ENCODE measurements around the gene HSPG2. TPM values are rescaled to one million over a fixed set of nuclear protein-coding genes. Genes with fewer than 3 reads are reported as not detected.

The HSPG2 gene
- total and polyA plus RNA-seq, 2 of the 13 experiments (the other 11 are each of a cell fraction or from before 2014, with no cell fraction given) = 9.1 to 13.1 TPM

DNA sequence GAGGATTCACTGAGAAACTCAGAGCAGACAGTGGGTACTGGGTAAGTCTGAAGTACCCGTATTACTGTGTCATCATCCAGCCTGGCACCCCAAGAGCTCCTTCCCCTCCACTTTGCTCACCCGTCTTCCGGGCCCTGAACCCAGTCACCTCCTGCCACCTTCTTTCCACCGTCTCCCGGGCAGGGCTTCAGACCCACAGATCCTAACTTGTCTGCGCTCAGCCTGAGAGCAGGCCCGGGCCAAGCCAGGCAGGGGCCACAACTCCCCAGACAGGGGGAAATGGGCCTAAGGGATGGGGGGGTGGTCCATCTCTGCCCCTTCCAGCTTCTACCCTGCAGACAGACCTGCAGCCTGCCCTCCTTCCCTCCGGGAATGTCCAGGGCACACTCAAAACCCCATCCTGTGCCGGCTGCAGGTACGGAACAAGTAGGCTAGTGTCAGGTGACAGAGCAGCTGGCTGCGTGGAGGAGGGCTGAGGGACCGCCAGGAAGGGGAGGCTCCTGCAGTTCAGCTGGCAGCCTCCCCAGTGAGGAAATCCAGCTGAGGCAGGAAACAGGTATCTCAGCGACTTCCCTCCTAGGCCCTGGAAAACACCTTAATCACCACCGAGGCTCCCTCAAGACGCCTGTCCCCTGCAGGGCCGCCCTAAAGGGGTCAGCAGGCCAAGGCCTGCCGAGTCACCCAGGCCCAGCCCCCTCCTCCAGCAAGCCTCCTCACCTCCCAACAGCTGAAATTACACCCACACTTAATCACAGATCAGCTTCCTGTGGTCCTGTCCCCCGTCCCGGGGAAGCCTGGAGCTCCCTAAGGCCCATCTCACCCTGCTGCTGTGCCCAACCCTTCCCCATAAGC, 3.5 kb downstream of the HSPG2 start (continued):
- TF ChIP-seq RAD51 (IDR thresholded peaks at IDR 0.05; ENCODE audit: borderline replicate concordance) = no peak
- TF ChIP-seq RNF2 (conservative IDR thresholded peaks at IDR 0.05; ENCODE audit: low read depth) = no peak
- TF ChIP-seq, protein P1, sequence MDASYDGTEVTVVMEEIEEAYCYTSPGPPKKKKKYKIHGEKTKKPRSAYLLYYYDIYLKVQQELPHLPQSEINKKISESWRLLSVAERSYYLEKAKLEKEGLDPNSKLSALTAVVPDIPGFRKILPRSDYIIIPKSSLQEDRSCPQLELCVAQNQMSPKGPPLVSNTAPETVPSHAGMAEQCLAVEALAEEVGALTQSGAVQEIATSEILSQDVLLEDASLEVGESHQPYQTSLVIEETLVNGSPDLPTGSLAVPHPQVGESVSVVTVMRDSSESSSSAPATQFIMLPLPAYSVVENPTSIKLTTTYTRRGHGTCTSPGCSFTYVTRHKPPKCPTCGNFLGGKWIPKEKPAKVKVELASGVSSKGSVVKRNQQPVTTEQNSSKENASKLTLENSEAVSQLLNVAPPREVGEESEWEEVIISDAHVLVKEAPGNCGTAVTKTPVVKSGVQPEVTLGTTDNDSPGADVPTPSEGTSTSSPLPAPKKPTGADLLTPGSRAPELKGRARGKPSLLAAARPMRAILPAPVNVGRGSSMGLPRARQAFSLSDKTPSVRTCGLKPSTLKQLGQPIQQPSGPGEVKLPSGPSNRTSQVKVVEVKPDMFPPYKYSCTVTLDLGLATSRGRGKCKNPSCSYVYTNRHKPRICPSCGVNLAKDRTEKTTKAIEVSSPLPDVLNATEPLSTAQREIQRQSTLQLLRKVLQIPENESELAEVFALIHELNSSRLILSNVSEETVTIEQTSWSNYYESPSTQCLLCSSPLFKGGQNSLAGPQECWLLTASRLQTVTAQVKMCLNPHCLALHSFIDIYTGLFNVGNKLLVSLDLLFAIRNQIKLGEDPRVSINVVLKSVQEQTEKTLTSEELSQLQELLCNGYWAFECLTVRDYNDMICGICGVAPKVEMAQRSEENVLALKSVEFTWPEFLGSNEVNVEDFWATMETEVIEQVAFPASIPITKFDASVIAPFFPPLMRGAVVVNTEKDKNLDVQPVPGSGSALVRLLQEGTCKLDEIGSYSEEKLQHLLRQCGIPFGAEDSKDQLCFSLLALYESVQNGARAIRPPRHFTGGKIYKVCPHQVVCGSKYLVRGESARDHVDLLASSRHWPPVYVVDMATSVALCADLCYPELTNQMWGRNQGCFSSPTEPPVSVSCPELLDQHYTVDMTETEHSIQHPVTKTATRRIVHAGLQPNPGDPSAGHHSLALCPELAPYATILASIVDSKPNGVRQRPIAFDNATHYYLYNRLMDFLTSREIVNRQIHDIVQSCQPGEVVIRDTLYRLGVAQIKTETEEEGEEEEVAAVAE (CRISPR knock-in tag; IDR thresholded peaks at IDR 0.05; ENCODE audit: borderline replicate concordance) = no peak
- TF ChIP-seq ZNF530 (CRISPR knock-in tag; IDR thresholded peaks at IDR 0.05; ENCODE audit: low read depth) = no peak
- TF ChIP-seq, protein P2, sequence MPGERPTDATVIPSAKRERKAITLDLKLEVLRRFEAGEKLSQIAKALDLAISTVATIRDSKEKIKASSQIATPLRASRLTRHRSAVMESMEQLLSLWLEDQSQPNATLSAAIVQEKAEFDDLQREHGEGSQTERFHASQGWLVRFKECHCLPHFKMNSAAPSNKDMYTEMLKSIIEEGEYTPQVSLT (CRISPR knock-in tag; IDR thresholded peaks at IDR 0.05; ENCODE audit: borderline replicate concordance, low read depth) = no peak
- TF ChIP-seq, protein P3, sequence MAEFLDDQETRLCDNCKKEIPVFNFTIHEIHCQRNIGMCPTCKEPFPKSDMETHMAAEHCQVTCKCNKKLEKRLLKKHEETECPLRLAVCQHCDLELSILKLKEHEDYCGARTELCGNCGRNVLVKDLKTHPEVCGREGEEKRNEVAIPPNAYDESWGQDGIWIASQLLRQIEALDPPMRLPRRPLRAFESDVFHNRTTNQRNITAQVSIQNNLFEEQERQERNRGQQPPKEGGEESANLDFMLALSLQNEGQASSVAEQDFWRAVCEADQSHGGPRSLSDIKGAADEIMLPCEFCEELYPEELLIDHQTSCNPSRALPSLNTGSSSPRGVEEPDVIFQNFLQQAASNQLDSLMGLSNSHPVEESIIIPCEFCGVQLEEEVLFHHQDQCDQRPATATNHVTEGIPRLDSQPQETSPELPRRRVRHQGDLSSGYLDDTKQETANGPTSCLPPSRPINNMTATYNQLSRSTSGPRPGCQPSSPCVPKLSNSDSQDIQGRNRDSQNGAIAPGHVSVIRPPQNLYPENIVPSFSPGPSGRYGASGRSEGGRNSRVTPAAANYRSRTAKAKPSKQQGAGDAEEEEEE (CRISPR knock-in tag; IDR thresholded peaks at IDR 0.05; ENCODE audit: borderline replicate concordance) = no peak
- TF ChIP-seq, protein P4, sequence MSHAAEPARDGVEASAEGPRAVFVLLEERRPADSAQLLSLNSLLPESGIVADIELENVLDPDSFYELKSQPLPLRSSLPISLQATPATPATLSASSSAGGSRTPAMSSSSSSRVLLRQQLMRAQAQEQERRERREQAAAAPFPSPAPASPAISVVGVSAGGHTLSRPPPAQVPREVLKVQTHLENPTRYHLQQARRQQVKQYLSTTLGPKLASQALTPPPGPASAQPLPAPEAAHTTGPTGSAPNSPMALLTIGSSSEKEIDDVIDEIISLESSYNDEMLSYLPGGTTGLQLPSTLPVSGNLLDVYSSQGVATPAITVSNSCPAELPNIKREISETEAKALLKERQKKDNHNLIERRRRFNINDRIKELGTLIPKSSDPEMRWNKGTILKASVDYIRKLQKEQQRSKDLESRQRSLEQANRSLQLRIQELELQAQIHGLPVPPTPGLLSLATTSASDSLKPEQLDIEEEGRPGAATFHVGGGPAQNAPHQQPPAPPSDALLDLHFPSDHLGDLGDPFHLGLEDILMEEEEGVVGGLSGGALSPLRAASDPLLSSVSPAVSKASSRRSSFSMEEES (CRISPR knock-in tag; IDR thresholded peaks at IDR 0.05) = no peak
- no peak for TF ChIP-seq ZNF841 (CRISPR knock-in tag; IDR thresholded peaks at IDR 0.05; ENCODE audit: borderline replicate concordance)
- TF ChIP-seq AGO2 (optimal IDR thresholded peaks at IDR 0.05; ENCODE audit: low read depth, low read length) = peak; percentile 25
- no peak for TF ChIP-seq ZNF776 (CRISPR knock-in tag; IDR thresholded peaks at IDR 0.05)
- TF ChIP-seq RORA (CRISPR knock-in tag; IDR thresholded peaks at IDR 0.05) = no peak
- TF ChIP-seq ZNF296 (CRISPR knock-in tag; conservative IDR thresholded peaks at IDR 0.05) = no peak
- TF ChIP-seq EEA1 (CRISPR knock-in tag; IDR thresholded peaks at IDR 0.05; ENCODE audit: borderline replicate concordance) = no peak
